ENCODE data around the gene ZC3H14. TPM values are rescaled to one million over a fixed set of nuclear protein-coding genes. Genes with fewer than 3 reads are reported as not detected.

The ZC3H14 gene
- total and polyA plus RNA-seq, 2 donors (not counting 1 experiment from before 2014, with no cell fraction given), result 31.1 to 47.0 TPM

DNA sequence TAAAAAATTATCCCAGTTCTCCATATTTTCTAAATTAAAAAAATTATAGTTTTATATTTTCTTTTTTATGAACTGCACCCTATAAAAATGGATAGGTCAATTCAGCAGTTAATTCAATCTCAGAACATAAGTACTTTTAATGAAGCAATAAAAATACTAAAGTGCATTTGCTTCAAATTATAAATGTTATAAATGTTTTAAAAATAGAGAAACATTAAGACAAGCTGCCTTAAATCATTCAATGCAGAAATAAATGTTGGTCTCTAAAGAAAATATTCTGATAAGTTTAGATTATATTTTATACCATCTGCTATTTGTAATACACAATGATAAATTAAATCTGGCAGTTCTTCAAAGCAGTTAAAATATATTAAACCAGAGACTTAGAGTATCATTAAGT lies 65.6 kb downstream of the ZC3H14 start:
- no peaks in the 10 kb centered on the region for H3K79me2 ChIP-seq (ENCODE audit: control insufficient read depth, insufficient read depth, low read length)
- no peaks in the 10 kb centered on the region for H3K9me3 Mint-ChIP-seq (ENCODE audit: insufficient read depth)
- no peak overlapping the region for H2AFZ ChIP-seq (ENCODE audit: insufficient read depth, low read depth, low read length, poor library complexity, severe bottlenecking)
- H3K9ac ChIP-seq (ENCODE audit: low read length), result no peak overlapping the region
- TF ChIP-seq EZH2 (IDR thresholded peaks at IDR 0.05; ENCODE audit: borderline replicate concordance, insufficient read depth, low read depth, low read length, poor library complexity, severe bottlenecking), result no peak
- TF ChIP-seq, protein P1, sequence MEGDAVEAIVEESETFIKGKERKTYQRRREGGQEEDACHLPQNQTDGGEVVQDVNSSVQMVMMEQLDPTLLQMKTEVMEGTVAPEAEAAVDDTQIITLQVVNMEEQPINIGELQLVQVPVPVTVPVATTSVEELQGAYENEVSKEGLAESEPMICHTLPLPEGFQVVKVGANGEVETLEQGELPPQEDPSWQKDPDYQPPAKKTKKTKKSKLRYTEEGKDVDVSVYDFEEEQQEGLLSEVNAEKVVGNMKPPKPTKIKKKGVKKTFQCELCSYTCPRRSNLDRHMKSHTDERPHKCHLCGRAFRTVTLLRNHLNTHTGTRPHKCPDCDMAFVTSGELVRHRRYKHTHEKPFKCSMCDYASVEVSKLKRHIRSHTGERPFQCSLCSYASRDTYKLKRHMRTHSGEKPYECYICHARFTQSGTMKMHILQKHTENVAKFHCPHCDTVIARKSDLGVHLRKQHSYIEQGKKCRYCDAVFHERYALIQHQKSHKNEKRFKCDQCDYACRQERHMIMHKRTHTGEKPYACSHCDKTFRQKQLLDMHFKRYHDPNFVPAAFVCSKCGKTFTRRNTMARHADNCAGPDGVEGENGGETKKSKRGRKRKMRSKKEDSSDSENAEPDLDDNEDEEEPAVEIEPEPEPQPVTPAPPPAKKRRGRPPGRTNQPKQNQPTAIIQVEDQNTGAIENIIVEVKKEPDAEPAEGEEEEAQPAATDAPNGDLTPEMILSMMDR (IDR thresholded peaks at IDR 0.05), result no peak
- DNase-seq (no peak), ATAC-seq (ENCODE audit: low read depth) (no peak)
- H3K4me1 ChIP-seq (ENCODE audit: control insufficient read depth in 2 of 2, insufficient read depth in 2 of 2, low read length in 2 of 2), result no peaks in the 10 kb centered on the region
- H3K4me1 Mint-ChIP-seq, result no peaks in the 10 kb centered on the region
- H3K4me2 ChIP-seq (replicated peaks; ENCODE audit: low read depth, low read length, poor library complexity, severe bottlenecking), result no peak overlapping the region
- H4K20me1 ChIP-seq (ENCODE audit: control insufficient read depth, insufficient read depth, low read length, poor library complexity, severe bottlenecking), result no peaks in the 10 kb centered on the region
- H3K36me3 ChIP-seq (replicated peaks in 1 of 2; ENCODE audit: control extremely low read depth in 1 of 2, control insufficient read depth in 1 of 2, extremely low read depth in 1 of 2, insufficient read depth in 2 of 2, low read length in 1 of 2), result no peaks in the 10 kb centered on the region
- no peaks in the 10 kb centered on the region for H3K27me3 ChIP-seq (replicated peaks in 1 of 4; ENCODE audit: control extremely low read depth in 1 of 4, control insufficient read depth in 3 of 4, insufficient read depth in 4 of 4, low read length in 3 of 4)
- H3K4me3 ChIP-seq (ENCODE audit: control extremely low read depth in 1 of 5, extremely low read depth in 1 of 5, insufficient read depth in 1 of 5, low read depth in 2 of 5, low read length in 4 of 5), result no peak overlapping the region
- no peaks in the 10 kb centered on the region for H3K9me3 ChIP-seq (ENCODE audit: control extremely low read depth in 1 of 3, control insufficient read depth in 2 of 3, insufficient read depth in 1 of 3, low read length in 2 of 3)
- ChIA-PET CTCF (no interaction called here), POLR2A (no interaction called here)
- intact Hi-C loops (cut with micrococcal nuclease), result no loop called here
- no peak overlapping the region for H3K27ac ChIP-seq (ENCODE audit: low read length in 2 of 2)
- H3K4me3 Mint-ChIP-seq, result no peak overlapping the region
- H3K27me3 Mint-ChIP-seq, result no peaks in the 10 kb centered on the region
- H3K27ac Mint-ChIP-seq, result no peak overlapping the region

DNA sequence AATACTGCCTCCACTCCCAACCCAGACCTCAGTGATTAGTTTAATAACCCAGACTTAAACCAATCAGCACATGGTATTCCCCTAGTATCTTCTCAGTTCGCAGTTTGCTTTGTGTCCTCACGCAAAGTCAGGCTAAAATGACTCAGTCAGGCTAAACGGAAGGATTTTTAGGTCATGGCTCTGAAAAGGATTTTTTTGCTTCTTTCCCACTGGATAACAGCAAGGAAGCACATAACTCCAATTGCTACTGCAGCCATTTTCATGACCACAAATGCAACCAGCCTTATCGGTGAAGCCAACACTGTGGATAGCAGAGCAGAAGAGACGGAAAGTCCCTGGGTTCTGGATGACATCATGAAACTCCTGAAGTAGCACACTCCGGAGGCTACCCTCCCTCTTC lies 67.7 kb downstream of the ZC3H14 start:
- Histone ChIP-seq H4K20me1 (ENCODE audit: control insufficient read depth, insufficient read depth, low read length, poor library complexity, severe bottlenecking) (no peaks in the 10 kb centered on the region), H2AFZ (ENCODE audit: insufficient read depth, low read depth, low read length, poor library complexity, severe bottlenecking) (no peak overlapping the region), H3K27me3 (replicated peaks in 1 of 4; ENCODE audit: control extremely low read depth in 1 of 4, control insufficient read depth in 3 of 4, insufficient read depth in 4 of 4, low read length in 3 of 4) (no peaks in the 10 kb centered on the region), H3K79me2 (ENCODE audit: control insufficient read depth, insufficient read depth, low read length) (no peaks in the 10 kb centered on the region), H3K4me1 (ENCODE audit: control insufficient read depth in 2 of 2, insufficient read depth in 2 of 2, low read length in 2 of 2) (no peaks in the 10 kb centered on the region), H3K9ac (ENCODE audit: low read length) (no peak overlapping the region), H3K27ac (ENCODE audit: low read length in 2 of 2) (no peak overlapping the region), H3K9me3 (ENCODE audit: control extremely low read depth in 1 of 3, control insufficient read depth in 2 of 3, insufficient read depth in 1 of 3, low read length in 2 of 3) (no peaks in the 10 kb centered on the region), H3K4me3 (ENCODE audit: control extremely low read depth in 1 of 5, extremely low read depth in 1 of 5, insufficient read depth in 1 of 5, low read depth in 2 of 5, low read length in 4 of 5) (no peak overlapping the region), H3K4me2 (replicated peaks; ENCODE audit: low read depth, low read length, poor library complexity, severe bottlenecking) (no peak overlapping the region), H3K36me3 (replicated peaks in 1 of 2; ENCODE audit: control extremely low read depth in 1 of 2, control insufficient read depth in 1 of 2, extremely low read depth in 1 of 2, insufficient read depth in 2 of 2, low read length in 1 of 2) (no peaks in the 10 kb centered on the region)
- no peak overlapping the region for H3K4me3 Mint-ChIP-seq
- H3K4me1 Mint-ChIP-seq, result no peaks in the 10 kb centered on the region
- TF ChIP-seq EZH2 (IDR thresholded peaks at IDR 0.05; ENCODE audit: borderline replicate concordance, insufficient read depth, low read depth, low read length, poor library complexity, severe bottlenecking), result no peak
- TF ChIP-seq, protein P1 (IDR thresholded peaks at IDR 0.05), result no peak
- no peak overlapping the region for H3K27ac Mint-ChIP-seq
- no peaks in the 10 kb centered on the region for H3K27me3 Mint-ChIP-seq
- no peaks in the 10 kb centered on the region for H3K9me3 Mint-ChIP-seq (ENCODE audit: insufficient read depth)
- ATAC-seq (ENCODE audit: low read depth), result no peak
- intact Hi-C loops (cut with micrococcal nuclease), result no loop called here
- CTCF ChIA-PET, result no interaction called here
- 82% methylated on average over 5 of the region's 6 CpGs for WGBS (ENCODE audit: insufficient coverage)
- POLR2A ChIA-PET, result no interaction called here
- DNase-seq, result no peak
